Heart left ventricle (tissue), 16 donors: Measurements from ENCODE around the gene CDCP1. TPM values are rescaled to one million over a fixed set of nuclear protein-coding genes. Genes with fewer than 3 reads are reported as not detected.
A peak's percentile ranks its signal among the peaks of the same experiment; 100 is the strongest.

Experiments used
- ATAC-seq, 4 donors: fragments of 200-7000 bp; cut with Tn5 transposase; one replicate each; pipeline ENCODE4 v1.9.1; 2020 to 2022; ENCODE audit warnings: moderate library complexity in 4 of 4, mild to moderate bottlenecking in 3 of 4, moderate number of reproducible peaks in 1 of 4
- DNase-seq, 5 donors: peaks; one replicate each; pipeline ENCODE4 v3.0.0-alpha.2; 2020
- H3K27ac ChIP-seq, 12 donors: fragments of 200-600 bp; sonication (generic) in 4 of 12; one replicate each; pipeline versions ENCODE4 v1.5.0 to v1.8.0; 2016 to 2022; ENCODE audit warnings: mild to moderate bottlenecking in 2 of 12
- H3K27me3 ChIP-seq, 9 donors: fragments of 200-600 bp; sonication (generic) in 2 of 9; one replicate each; pipeline versions ENCODE4 v1.5.1 to v1.8.0; 2016 to 2022; ENCODE audit warnings: mild to moderate bottlenecking in 3 of 9
- H3K36me3 ChIP-seq, 9 donors: fragments of 200-600 bp; sonication (generic) in 2 of 9; one replicate each; pipeline versions ENCODE4 v1.5.0 to v1.8.0; 2018 to 2022; ENCODE audit warnings: mild to moderate bottlenecking in 2 of 9
- H3K4me1 ChIP-seq, 12 donors: fragments of 200-600 bp; sonication (generic) in 4 of 12; one replicate each; pipeline versions ENCODE4 v1.5.0 to v1.8.0; 2016 to 2022; ENCODE audit warnings: mild to moderate bottlenecking in 3 of 12
- H3K4me3 ChIP-seq, 12 donors: fragments of 200-600 bp; sonication (generic) in 4 of 12; one replicate each; pipeline versions ENCODE4 v1.5.0 to v1.8.0; 2017 to 2022; ENCODE audit warnings: mild to moderate bottlenecking in 9 of 12, moderate library complexity in 4 of 12
- H3K9me3 ChIP-seq, 12 donors: fragments of 200-600 bp; sonication (generic) in 4 of 12; one replicate each; pipeline versions ENCODE4 v1.5.0 to v1.8.0; 2016 to 2022; ENCODE audit warnings: mild to moderate bottlenecking in 1 of 12
- CTCF ChIP-seq, 12 donors: fragments of 200-600 bp; sonication (generic) in 4 of 12; IDR thresholded peaks; one replicate each; pipeline versions ENCODE4 v1.5.0 to v1.8.0; 2018 to 2022; ENCODE audit warnings: antibody characterized with exemption in 12 of 12, mild to moderate bottlenecking in 5 of 12
- POLR2A ChIP-seq, 2 donors: fragments of 450-650 bp; IDR thresholded peaks; one replicate each; pipeline ENCODE4 v1.6.1; 2017; ENCODE audit warnings: antibody characterized with exemption in 2 of 2, mild to moderate bottlenecking in 2 of 2, moderate library complexity in 2 of 2
- WGBS, 4 donors: extraction: QIAGEN DNeasy Blood & Tissue Kit in 2 of 4; methylation state at CpG; one replicate each; pipeline versions ENCODE4 v1.1.5 to v1.1.7; 2013 to 2018; 5-methylcytosine and 5-hydroxymethylcytosine counted together
- intact Hi-C, 10 donors: fragments of 100-400 bp; cut with DNase I; formaldehyde crosslinking; loops; one replicate each; pipeline versions ENCODE4 v1.11.1 to v1.14.2; 2022
- long read RNA-seq, 3 donors: library from polyadenylated mRNA; unstranded; transcript quantifications; one replicate each; pipeline ENCODE4 v2.0.0, GENCODE V29; 2020 to 2021
- polyA plus RNA-seq, 2 donors: library from polyadenylated mRNA; stranded (reverse); fragments of 200-250 nt; gene quantifications; one replicate each; pipeline ENCODE4 v1.2.3, GENCODE V29; 2013
- total RNA-seq, 9 donors: library from RNA; depleted of rRNA in 2 of 9; stranded (reverse); fragments of >200 nt in 2 of 9; fragmentation: NEBNext Ultra II Directional in 3 of 9; extraction: Animal tissue kit (Norgen Biotek cat#: 25700) in 3 of 9; gene quantifications; one replicate each; pipeline versions ENCODE4 v1.1.0 to v1.2.4, GENCODE V29; 2016 to 2023
- donor health status: ischemic (EF 13 %, LVEDD 7.1; RV severe dilation, severe dysfunction).
- donor health status: healthy with polysubstance abuse.
- donor health status: DM: no; HTN: yes; CAD: no.
- donor health status: DM: no; HTN: no; CAD: no.
- donor health status: ischemic (EF 25% LVEDD 6.9; RV normal size, moderate dysfunction).
- donor health status: ischemic (EF 25% LVEDD 5.7; RV mildly dilated, moderate dysfunction).
- donor health status: healthy.
- donor health status: DM: yes; HTN: yes; CAD: no.
- donor health status: ischemic (EF 35%, LVEDD 5.7; RV mildly dilated, moderate dysfunction).
- donor health status: nonischemic (EF 11% LVEDD 7.7; RV severe dilation, severe dysfunction).
- donor health status: DM: yes; HTN: yes; CAD: no.
- donor health status: PGD.
- donor health status: ischemic (EF 29% LVEDD 5.4; RV normal size, mild dysfunction).
- donor health status: nonischemic (EF 23%, LVEDD 6.1; RV moderate dilation, normal function).

The CDCP1 gene
- total RNA-seq (1 to 10 TPM in 2 of 9 donors, under 1 TPM in 7; 0.19 to 5.8 (median 0.38) TPM), polyA plus RNA-seq (1 to 10 TPM in 1 of 2 donors, under 1 TPM in 1; 0.11 to 1.6 TPM)
- long read RNA-seq, donor 1, partial matches to known transcripts: 1 of 1 reads
- long read RNA-seq, donor 1, other reads (novel, unspliced or antisense): 0 of 1 reads
- long read RNA-seq, donor 2, partial matches to known transcripts: 1 of 2 reads
- long read RNA-seq, donor 2, other reads (novel, unspliced or antisense): 1 of 2 reads
- long read RNA-seq, donor 3, full-length matches to known transcripts: 2 of 3 reads
- long read RNA-seq, donor 3, partial matches to known transcripts: 0 of 3 reads
- long read RNA-seq, donor 3, other reads (novel, unspliced or antisense): 1 of 3 reads

- Histone ChIP-seq H3K4me3 (peak within 1 kb of the TSS in 10 of 12 donors; percentile 28 to 67 (median 46)), H3K27me3 (peaks cover 10 to 46% (median 22%) of the 10 kb centered on the region in 9 donors), H3K4me1 (peaks cover 0 to 16% (median 6%) of the 10 kb centered on the region in 12 donors), H3K9me3 (peaks cover 0 to 7% (median 3%) of the 10 kb centered on the region in 12 donors), H3K27ac (peak within 1 kb of the TSS in 1 of 12 donors; percentile 67), H3K36me3 (no peaks in the 10 kb centered on the region)
- intact Hi-C loops: no loop called here
- peak in 1 of 4 donors; percentile 62 for ATAC-seq
- DNase-seq: no peak
- 1 to 3% (median 2%) methylated on average over 56 to 92 of the region's 92 CpGs for whole genome bisulfite sequencing, 4 donors
- TF ChIP-seq POLR2A (IDR thresholded peaks at IDR 0.05) (no peak), CTCF (IDR thresholded peaks at IDR 0.05) (no peak)
Observed at GRCh38 chr3:45145681-45146614, at the start of gene CDCP1. TSS of gene CDCP1 (minus strand) at chr3:45146378. CDS start at chr3:45146287, 91 bp downstream.

- H3K9me3 ChIP-seq: no peaks in the 10 kb centered on the region
- H3K36me3 ChIP-seq: no peaks in the 10 kb centered on the region
- H3K4me1 ChIP-seq: no peaks in the 10 kb centered on the region
- 88 to 93% (median 90%) methylated on average over 5 of the region's 5 CpGs for WGBS, 4 donors
- ATAC-seq (no peak), DNase-seq (no peak)
- intact Hi-C loops: loop anchor here in 1 of 10 donors (5.0 kb wide), 1 partner anchor 142 kb away; no protein-coding TSS in a partner anchor
- H3K27me3 ChIP-seq: no peaks in the 10 kb centered on the region
- H3K4me3 ChIP-seq: no peak overlapping the region
- H3K27ac ChIP-seq: no peak overlapping the region
- no peak for TF ChIP-seq CTCF (IDR thresholded peaks at IDR 0.05)
- no peak for TF ChIP-seq POLR2A (IDR thresholded peaks at IDR 0.05)
Observed at GRCh38 chr3:45194791-45195190, 48.6 kb upstream of the CDCP1 start.

GRCh38 chr3:45191924-45192417 lies 45.8 kb upstream of the CDCP1 start:
- no peak for ATAC-seq
- no peak for DNase-seq
- no peaks in the 10 kb centered on the region for H3K4me1 ChIP-seq
- intact Hi-C loops: no loop called here
- no peaks in the 10 kb centered on the region for H3K9me3 ChIP-seq
- no peaks in the 10 kb centered on the region for H3K27me3 ChIP-seq
- H3K36me3 ChIP-seq: no peaks in the 10 kb centered on the region
- H3K4me3 ChIP-seq: no peak overlapping the region
- WGBS, 4 donors: 27 to 73% (median 64%) methylated on average over 3 of the region's 3 CpGs
- no peak overlapping the region for H3K27ac ChIP-seq
- TF ChIP-seq CTCF (IDR thresholded peaks at IDR 0.05): no peak
- no peak for TF ChIP-seq POLR2A (IDR thresholded peaks at IDR 0.05)

- no peaks in the 10 kb centered on the region for H3K9me3 ChIP-seq
- H3K27me3 ChIP-seq: no peaks in the 10 kb centered on the region
- no peak overlapping the region for H3K4me3 ChIP-seq
- intact Hi-C loops: no loop called here
- no peak for DNase-seq
- H3K4me1 ChIP-seq: no peaks in the 10 kb centered on the region
- 90 to 91% (median 90%) methylated on average over 4 of the region's 4 CpGs for WGBS, 4 donors
- no peak for ATAC-seq
- H3K36me3 ChIP-seq: no peaks in the 10 kb centered on the region
- no peak for TF ChIP-seq POLR2A (IDR thresholded peaks at IDR 0.05)
- no peak for TF ChIP-seq CTCF (IDR thresholded peaks at IDR 0.05)
- H3K27ac ChIP-seq: no peak overlapping the region
Observed at GRCh38 chr3:45191424-45191823, 45.2 kb upstream of the CDCP1 start.
